Measurements from ENCODE around the gene RNF123.
"Not testable (repeated sequence)": the region's sequence is repeated elsewhere in the genome, so short reads cannot be mapped to it uniquely, and the experiment has no call there.

DNA sequence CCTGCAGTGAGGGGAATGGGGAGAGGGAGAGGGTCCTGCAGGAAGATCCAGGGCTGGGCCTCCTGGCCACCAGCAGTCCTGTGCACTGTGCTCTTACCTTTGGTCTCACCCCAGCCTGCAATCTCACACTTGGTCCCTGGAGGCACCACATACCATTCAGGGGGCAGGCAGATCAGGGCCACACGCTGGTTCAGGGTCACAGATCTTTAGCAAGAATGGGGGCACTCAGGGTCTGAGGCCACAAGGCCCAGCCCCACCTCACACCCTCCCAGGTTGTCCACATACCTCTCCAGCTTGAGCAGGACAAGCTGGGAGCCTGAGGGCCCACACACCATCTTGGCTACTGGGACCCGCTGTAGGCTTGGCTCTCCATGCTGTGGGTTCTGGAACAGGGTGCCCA, 4.9 kb upstream of the RNF123 start:
- TF ChIP-seq, protein P1, sequence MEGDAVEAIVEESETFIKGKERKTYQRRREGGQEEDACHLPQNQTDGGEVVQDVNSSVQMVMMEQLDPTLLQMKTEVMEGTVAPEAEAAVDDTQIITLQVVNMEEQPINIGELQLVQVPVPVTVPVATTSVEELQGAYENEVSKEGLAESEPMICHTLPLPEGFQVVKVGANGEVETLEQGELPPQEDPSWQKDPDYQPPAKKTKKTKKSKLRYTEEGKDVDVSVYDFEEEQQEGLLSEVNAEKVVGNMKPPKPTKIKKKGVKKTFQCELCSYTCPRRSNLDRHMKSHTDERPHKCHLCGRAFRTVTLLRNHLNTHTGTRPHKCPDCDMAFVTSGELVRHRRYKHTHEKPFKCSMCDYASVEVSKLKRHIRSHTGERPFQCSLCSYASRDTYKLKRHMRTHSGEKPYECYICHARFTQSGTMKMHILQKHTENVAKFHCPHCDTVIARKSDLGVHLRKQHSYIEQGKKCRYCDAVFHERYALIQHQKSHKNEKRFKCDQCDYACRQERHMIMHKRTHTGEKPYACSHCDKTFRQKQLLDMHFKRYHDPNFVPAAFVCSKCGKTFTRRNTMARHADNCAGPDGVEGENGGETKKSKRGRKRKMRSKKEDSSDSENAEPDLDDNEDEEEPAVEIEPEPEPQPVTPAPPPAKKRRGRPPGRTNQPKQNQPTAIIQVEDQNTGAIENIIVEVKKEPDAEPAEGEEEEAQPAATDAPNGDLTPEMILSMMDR (conservative IDR thresholded peaks at IDR 0.05; ENCODE audit: low read length) = not testable (repeated sequence)
- not testable (repeated sequence) for TF ChIP-seq EZH2phosphoT487 (IDR thresholded peaks at IDR 0.05; ENCODE audit: borderline replicate concordance)
